GM23248 (cell line): ENCODE data around the gene CST9. TPM values are rescaled to one million over a fixed set of nuclear protein-coding genes. Genes with fewer than 3 reads are reported as not detected.

ENCODE experiments used
- DNase-seq: peaks from one replicate; pipeline ENCODE4 v3.0.0-alpha.2; 2015
- H2AFZ ChIP-seq: fragments of 200-600 bp; sonication (generic); 2 replicates; pipeline ENCODE4 v1.6.1; 2016; ENCODE audit warnings: antibody characterized with exemption
- H3F3A ChIP-seq: fragments of 200-600 bp; sonication (generic); 2 replicates; pipeline ENCODE4 v1.6.1; 2016; ENCODE audit warnings: mild to moderate bottlenecking, antibody characterized with exemption, mixed run types; ENCODE audit not compliant: insufficient read depth
- H3K27ac ChIP-seq: fragments of 200-600 bp; sonication (generic); 2 replicates; pipeline ENCODE4 v1.5.1; 2016; ENCODE audit warnings: mild to moderate bottlenecking
- H3K27me3 ChIP-seq: fragments of 200-600 bp; sonication (generic); replicated peaks from 2 replicates; pipeline ENCODE4 v1.6.1; 2016; ENCODE audit warnings: mild to moderate bottlenecking; ENCODE audit not compliant: insufficient read depth
- H3K36me3 ChIP-seq: fragments of 200-600 bp; sonication (generic); 2 replicates; pipeline ENCODE4 v1.6.1; 2016; ENCODE audit warnings: low read depth, mild to moderate bottlenecking
- H3K4me1 ChIP-seq: fragments of 200-600 bp; sonication (generic); 2 replicates; pipeline ENCODE4 v1.6.1; 2016; ENCODE audit warnings: mild to moderate bottlenecking; ENCODE audit not compliant: insufficient read depth
- H3K4me2 ChIP-seq: fragments of 200-600 bp; sonication (generic); one replicate; pipeline ENCODE4 v1.6.1; 2016; ENCODE audit warnings: mild to moderate bottlenecking; ENCODE audit not compliant: unreplicated experiment
- H3K4me3 ChIP-seq: fragments of 200-600 bp; sonication (generic); 2 replicates; pipeline ENCODE4 v1.5.1; 2016; ENCODE audit warnings: mild to moderate bottlenecking
- H3K79me2 ChIP-seq: fragments of 200-600 bp; sonication (generic); 2 replicates; pipeline ENCODE4 v1.6.1; 2016; ENCODE audit warnings: mild to moderate bottlenecking; ENCODE audit not compliant: insufficient read depth
- H3K9ac ChIP-seq: fragments of 200-600 bp; sonication (generic); 2 replicates; pipeline ENCODE4 v1.6.1; 2016; ENCODE audit warnings: mild to moderate bottlenecking
- H3K9me2 ChIP-seq: fragments of 200-600 bp; sonication (generic); 2 replicates; pipeline ENCODE4 v1.6.1; 2016; ENCODE audit warnings: mixed run types, mild to moderate bottlenecking, moderate library complexity; ENCODE audit not compliant: insufficient read depth
- H3K9me3 ChIP-seq: fragments of 200-600 bp; sonication (generic); one replicate; pipeline ENCODE4 v1.6.1; 2017; ENCODE audit warnings: low read depth
- H4K20me1 ChIP-seq: fragments of 200-600 bp; sonication (generic); 2 replicates; pipeline ENCODE4 v1.6.0; 2016; ENCODE audit not compliant: insufficient read depth
- EZH2 ChIP-seq: fragments of 200-600 bp; sonication (generic); IDR thresholded peaks from 2 replicates; pipeline ENCODE4 v1.6.1; 2018; ENCODE audit warnings: antibody characterized with exemption, mild to moderate bottlenecking; ENCODE audit not compliant: insufficient read depth, poor library complexity, severe bottlenecking
- EZH2phosphoT487 ChIP-seq: fragments of 200-600 bp; sonication (generic); IDR thresholded peaks from 2 replicates; pipeline ENCODE4 v1.6.1; 2018; ENCODE audit warnings: antibody characterized with exemption, moderate library complexity, mild to moderate bottlenecking, low read depth; ENCODE audit not compliant: insufficient read depth
- WGBS, 2 experiments: methylation state at CpG; one replicate each; pipeline ENCODE4 v1.1.6; 2015 to 2017; ENCODE audit warnings: low lambda C conversion rate in 2 of 2, low coverage in 1 of 2; ENCODE audit errors: missing lambda C conversion rate in 2 of 2; 5-methylcytosine and 5-hydroxymethylcytosine counted together
- in situ Hi-C: fragments of 300-500 bp; cut with MboI; formaldehyde crosslinking; loops from 2 replicates; pipeline ENCODE4 v1.15.0; 2020
- polyA plus RNA-seq: library from polyadenylated mRNA; unstranded; fragments of >200 nt; fragmentation: Nextera tagmentation; extraction: Ambion mirVana; gene quantifications from 2 replicates; pipeline ENCODE4 v1.2.1, GENCODE V29; 2016
- total RNA-seq: library from RNA; depleted of rRNA; stranded (reverse); fragments of >200 nt; shearing (Covaris generic); gene quantifications from 2 replicates; pipeline ENCODE4 v1.2.3, GENCODE V29; 2014

CST9 gene
- total and polyA plus RNA-seq, 2 experiments from 2014 or later: not detected

GRCh38 chr20:23643659-23644058 is 37.9 kb upstream of the CST9 start:
- Histone ChIP-seq H3K9me2 (no peaks in the 10 kb centered on the region), H3K27ac (no peak overlapping the region), H3K79me2 (no peaks in the 10 kb centered on the region), H3K4me2 (no peak overlapping the region), H4K20me1 (no peaks in the 10 kb centered on the region), H3K4me1 (peaks cover 13% of the 10 kb centered on the region), H3K9ac (no peak overlapping the region), H2AFZ (no peak overlapping the region), H3K27me3 (no peaks in the 10 kb centered on the region), H3K36me3 (no peaks in the 10 kb centered on the region), H3K4me3 (no peak overlapping the region), H3K9me3 (no peaks in the 10 kb centered on the region), H3F3A (peaks cover 28% of the 10 kb centered on the region)
- DNase-seq: no peak
- in situ Hi-C loops: no loop called here
- no peak for TF ChIP-seq EZH2
- TF ChIP-seq EZH2phosphoT487: no peak
- WGBS, 2 experiments: 63 to 72% methylated on average over 6 of the region's 6 CpGs

- no peak overlapping the region for H3K4me3 ChIP-seq
- WGBS, 2 experiments: 30 to 32% methylated on average over 12 of the region's 12 CpGs
- DNase-seq: peak; percentile 69
- 0 out of 2 replicates have a peak overlapping the region, but pooled peaks have one; percentile 24 for H3K27ac ChIP-seq
- H3K27me3 ChIP-seq: no peaks in the 10 kb centered on the region
- H4K20me1 ChIP-seq: no peaks in the 10 kb centered on the region
- no peaks in the 10 kb centered on the region for H3K9me2 ChIP-seq
- no peak overlapping the region; the same call in 1 of the 2 replicates for H2AFZ ChIP-seq
- H3K36me3 ChIP-seq: no peaks in the 10 kb centered on the region
- H3K4me1 ChIP-seq: peaks cover 13% of the 10 kb centered on the region
- TF ChIP-seq EZH2 (no peak), EZH2phosphoT487 (no peak)
- in situ Hi-C loops: no loop called here
- no peak overlapping the region for H3K9ac ChIP-seq
- no peaks in the 10 kb centered on the region for H3K79me2 ChIP-seq
- no peaks in the 10 kb centered on the region for H3K9me3 ChIP-seq
- no peak overlapping the region for H3K4me2 ChIP-seq
- peaks cover 28% of the 10 kb centered on the region for H3F3A ChIP-seq
Measured at GRCh38 chr20:23641936-23642751, 36.4 kb upstream of the CST9 start.

GRCh38 chr20:23640671-23641667 is 35.3 kb upstream of the CST9 start:
- TF ChIP-seq EZH2 (no peak), EZH2phosphoT487 (no peak)
- no peaks in the 10 kb centered on the region for H3K9me2 ChIP-seq
- no peaks in the 10 kb centered on the region for H4K20me1 ChIP-seq
- DNase-seq: no peak
- no peak overlapping the region for H3K4me3 ChIP-seq
- peaks cover 11% of the 10 kb centered on the region for H3K79me2 ChIP-seq
- whole genome bisulfite sequencing, 2 experiments: 91 to 92% methylated on average over 11 of the region's 11 CpGs
- peaks cover 28% of the 10 kb centered on the region for H3F3A ChIP-seq
- H3K9ac ChIP-seq: no peak overlapping the region
- H3K27me3 ChIP-seq: no peaks in the 10 kb centered on the region
- H3K36me3 ChIP-seq: no peaks in the 10 kb centered on the region
- no peak overlapping the region for H2AFZ ChIP-seq
- in situ Hi-C loops: no loop called here
- H3K27ac ChIP-seq: no peak overlapping the region
- peaks cover 22% of the 10 kb centered on the region for H3K4me1 ChIP-seq
- no peaks in the 10 kb centered on the region for H3K9me3 ChIP-seq
- no peak overlapping the region for H3K4me2 ChIP-seq

- H3K9me2 ChIP-seq: no peaks in the 10 kb centered on the region
- in situ Hi-C loops: no loop called here
- no peak overlapping the region for H2AFZ ChIP-seq
- WGBS, 2 experiments: 93 to 94% methylated on average over 8 of the region's 8 CpGs
- no peak overlapping the region for H3K9ac ChIP-seq
- no peak overlapping the region for H3K4me2 ChIP-seq
- no peaks in the 10 kb centered on the region for H4K20me1 ChIP-seq
- no peaks in the 10 kb centered on the region for H3K27me3 ChIP-seq
- H3K4me1 ChIP-seq: peaks cover 29% of the 10 kb centered on the region
- H3K9me3 ChIP-seq: no peaks in the 10 kb centered on the region
- no peak for DNase-seq
- TF ChIP-seq EZH2phosphoT487: no peak
- TF ChIP-seq EZH2: no peak
- H3F3A ChIP-seq: peaks cover 28% of the 10 kb centered on the region
- no peak overlapping the region for H3K27ac ChIP-seq
- H3K36me3 ChIP-seq: no peaks in the 10 kb centered on the region
- H3K79me2 ChIP-seq: peaks cover 20% of the 10 kb centered on the region
- no peak overlapping the region for H3K4me3 ChIP-seq
Measured at GRCh38 chr20:23640018-23640601, 34.4 kb upstream of the CST9 start.
